SIG-M5 (cell line): Measurements from ENCODE around the gene BCL7C.
"Not testable (repeated sequence)": the region's sequence is repeated elsewhere in the genome, so short reads cannot be mapped to it uniquely, and the experiment has no call there.

Experiments used
- DNase-seq: peaks from one replicate; lab custom pipeline; 2025; lab: John Stamatoyannopoulos, UW

Gene BCL7C

GRCh38 chr16:30893744-30894539 is at the start of gene BCL7C:
Gene BCL7C, minus strand, starts transcription at chr16:30894077. Its CDS starts 133 bp downstream, at chr16:30893944.
- DNase-seq: no peak

- no peak for DNase-seq
These were observed 48.5 kb upstream of the BCL7C start for GRCh38 chr16:30942426-30942806.

GRCh38 chr16:30941600-30942425 is 47.9 kb upstream of the BCL7C start:
- DNase-seq: no peak

- DNase-seq: not testable (repeated sequence)
These were observed 45.7 kb upstream of the BCL7C start for GRCh38 chr16:30939571-30939970.

- no peak for DNase-seq
These were observed 43.8 kb upstream of the BCL7C start for GRCh38 chr16:30937692-30938091.

GRCh38 chr16:30934827-30935557 is 41.1 kb upstream of the BCL7C start:
- DNase-seq: peak; percentile 11

GRCh38 chr16:30931068-30931650 is 37.3 kb upstream of the BCL7C start:
- DNase-seq: no peak

- no peak for DNase-seq
These were observed 36.3 kb upstream of the BCL7C start for GRCh38 chr16:30930160-30930571.

GRCh38 chr16:30929167-30929566 is 35.3 kb upstream of the BCL7C start:
- no peak for DNase-seq

- DNase-seq: no peak
These were observed 34.5 kb upstream of the BCL7C start for GRCh38 chr16:30928390-30928789.

- DNase-seq: no peak
These were observed 34.0 kb upstream of the BCL7C start for GRCh38 chr16:30927789-30928378.

GRCh38 chr16:30926937-30927788 is 33.3 kb upstream of the BCL7C start:
- no peak for DNase-seq

GRCh38 chr16:30925995-30926811 is 32.3 kb upstream of the BCL7C start:
- no peak for DNase-seq

- no peak for DNase-seq
These were observed 31.7 kb upstream of the BCL7C start for GRCh38 chr16:30925632-30925987.

GRCh38 chr16:30924913-30925631 is 31.2 kb upstream of the BCL7C start:
- DNase-seq: no peak

GRCh38 chr16:30924076-30924912 is 30.4 kb upstream of the BCL7C start:
- DNase-seq: no peak

- DNase-seq: no peak
These were observed 29.7 kb upstream of the BCL7C start, which contains the start of gene FBXL19 for GRCh38 chr16:30923554-30924075. Gene FBXL19, plus strand, starts transcription at chr16:30923572. Its CDS starts 2,183 bp downstream, at chr16:30925755.

- DNase-seq: peak; percentile 91
These were observed 29.2 kb upstream of the BCL7C start for GRCh38 chr16:30922960-30923535.
